Measurements from ENCODE around the gene KISS1R.

KISS1R gene

GRCh38 chr19:929203-929890, 12.2 kb downstream of the KISS1R start:
- H3K4me3 ChIP-seq (ENCODE audit: control insufficient read depth, low read depth, low read length) = no peak overlapping the region
- no peak for DNase-seq (ENCODE audit: low read depth)
- TF ChIP-seq CTCF (conservative IDR thresholded peaks at IDR 0.05; ENCODE audit: control insufficient read depth, insufficient read depth, low read depth, low read length) = no peak

GRCh38 chr19:929891-930258, 12.7 kb downstream of the KISS1R start:
- H3K4me3 ChIP-seq (ENCODE audit: control insufficient read depth, low read depth, low read length) = no peak overlapping the region
- TF ChIP-seq CTCF (conservative IDR thresholded peaks at IDR 0.05; ENCODE audit: control insufficient read depth, insufficient read depth, low read depth, low read length) = no peak

GRCh38 chr19:931860-932647, 14.9 kb downstream of the KISS1R start:
- TF ChIP-seq CTCF (conservative IDR thresholded peaks at IDR 0.05; ENCODE audit: control insufficient read depth, insufficient read depth, low read depth, low read length) = no peak
- DNase-seq (ENCODE audit: low read depth) = no peak
- no peak overlapping the region for H3K4me3 ChIP-seq (ENCODE audit: control insufficient read depth, low read depth, low read length)

More at GRCh38 chr19:929891-930258, 12.7 kb downstream of the KISS1R start:
- DNase-seq (ENCODE audit: low read depth) = no peak

GRCh38 chr19:932648-933552, 15.8 kb downstream of the KISS1R start:
- DNase-seq (ENCODE audit: low read depth) = peak; percentile 93
- H3K4me3 ChIP-seq (ENCODE audit: control insufficient read depth, low read depth, low read length) = peak overlapping the region; percentile 19
- TF ChIP-seq CTCF (conservative IDR thresholded peaks at IDR 0.05; ENCODE audit: control insufficient read depth, insufficient read depth, low read depth, low read length) = no peak

GRCh38 chr19:933553-933882, 16.4 kb downstream of the KISS1R start:
- H3K4me3 ChIP-seq (ENCODE audit: control insufficient read depth, low read depth, low read length) = peak overlapping the region; percentile 16
- no peak for DNase-seq (ENCODE audit: low read depth)
- no peak for TF ChIP-seq CTCF (conservative IDR thresholded peaks at IDR 0.05; ENCODE audit: control insufficient read depth, insufficient read depth, low read depth, low read length)

GRCh38 chr19:934197-934840, 17.2 kb downstream of the KISS1R start:
- DNase-seq (ENCODE audit: low read depth) = no peak
- no peak overlapping the region for H3K4me3 ChIP-seq (ENCODE audit: control insufficient read depth, low read depth, low read length)

More at GRCh38 chr19:934197-934840, 17.2 kb downstream of the KISS1R start:
- TF ChIP-seq CTCF (conservative IDR thresholded peaks at IDR 0.05; ENCODE audit: control insufficient read depth, insufficient read depth, low read depth, low read length) = no peak
